ENCODE data around the gene DEDD2. TPM values are rescaled to one million over a fixed set of nuclear protein-coding genes. Genes with fewer than 3 reads are reported as not detected.

Gene DEDD2
- total and polyA plus RNA-seq, 10 donors, result 24.7 to 73.9 (median 47.2) TPM

DNA sequence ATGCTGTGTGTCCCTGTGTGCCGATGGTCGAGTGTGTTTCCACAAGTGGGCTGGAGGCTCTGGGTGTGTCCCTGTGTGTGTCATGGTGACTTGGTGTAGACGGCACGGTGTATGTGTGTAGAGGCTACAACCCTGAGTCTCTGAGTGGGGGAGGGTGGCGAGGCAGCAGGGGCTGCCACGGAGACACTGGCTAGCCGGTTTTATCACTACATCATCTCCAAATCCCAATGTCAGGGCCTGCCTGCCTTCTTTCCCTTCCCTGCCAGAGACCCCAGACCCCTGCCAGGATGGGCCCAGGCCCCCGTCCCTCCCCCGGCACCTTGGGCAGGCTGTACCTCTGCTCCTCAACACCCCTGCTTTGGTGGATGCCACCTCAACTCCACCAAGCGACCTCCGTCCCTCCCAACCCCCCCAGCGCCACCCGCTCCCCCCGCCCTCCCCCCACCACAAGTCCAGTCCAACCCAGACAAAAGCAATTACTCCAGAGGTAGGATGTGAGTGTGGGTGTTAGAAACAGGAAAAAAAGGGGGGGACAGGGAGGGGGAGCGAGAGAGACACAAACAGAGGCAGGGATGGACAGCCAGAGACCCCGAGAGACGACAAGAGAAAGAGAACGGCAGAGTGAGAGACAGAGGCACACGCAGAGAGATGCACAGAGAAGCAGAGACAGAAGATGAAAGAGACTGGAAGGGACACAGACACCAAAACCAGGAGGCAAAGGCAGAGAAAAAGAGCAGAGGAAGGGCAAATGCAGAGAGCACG lies 63.6 kb downstream of the DEDD2 start:
- intact Hi-C loops (cut with DNase I; ENCODE audit: low total_unique reads), result no loop called here
- TF ChIP-seq POLR2AphosphoS5 (IDR thresholded peaks at IDR 0.05) (no peak), POLR2A (IDR thresholded peaks at IDR 0.05) (no peak)
- TF ChIP-seq, protein P1, sequence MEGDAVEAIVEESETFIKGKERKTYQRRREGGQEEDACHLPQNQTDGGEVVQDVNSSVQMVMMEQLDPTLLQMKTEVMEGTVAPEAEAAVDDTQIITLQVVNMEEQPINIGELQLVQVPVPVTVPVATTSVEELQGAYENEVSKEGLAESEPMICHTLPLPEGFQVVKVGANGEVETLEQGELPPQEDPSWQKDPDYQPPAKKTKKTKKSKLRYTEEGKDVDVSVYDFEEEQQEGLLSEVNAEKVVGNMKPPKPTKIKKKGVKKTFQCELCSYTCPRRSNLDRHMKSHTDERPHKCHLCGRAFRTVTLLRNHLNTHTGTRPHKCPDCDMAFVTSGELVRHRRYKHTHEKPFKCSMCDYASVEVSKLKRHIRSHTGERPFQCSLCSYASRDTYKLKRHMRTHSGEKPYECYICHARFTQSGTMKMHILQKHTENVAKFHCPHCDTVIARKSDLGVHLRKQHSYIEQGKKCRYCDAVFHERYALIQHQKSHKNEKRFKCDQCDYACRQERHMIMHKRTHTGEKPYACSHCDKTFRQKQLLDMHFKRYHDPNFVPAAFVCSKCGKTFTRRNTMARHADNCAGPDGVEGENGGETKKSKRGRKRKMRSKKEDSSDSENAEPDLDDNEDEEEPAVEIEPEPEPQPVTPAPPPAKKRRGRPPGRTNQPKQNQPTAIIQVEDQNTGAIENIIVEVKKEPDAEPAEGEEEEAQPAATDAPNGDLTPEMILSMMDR (IDR thresholded peaks at IDR 0.05 in 8 of 11, conservative IDR thresholded peaks at IDR 0.05 in 3 of 11), result no peak
- Histone ChIP-seq H3K4me1 (peaks cover 0 to 23% (median 14%) of the 10 kb centered on the region in 6 donors), H3K9me3 (no peaks in the 10 kb centered on the region), H3K27ac (no peak overlapping the region), H3K36me3 (no peaks in the 10 kb centered on the region), H3K4me3 (no peak overlapping the region), H3K27me3 (replicated peaks in 1 of 7) (peaks cover 0 to 60% (median 6%) of the 10 kb centered on the region in 7 donors)
- whole genome bisulfite sequencing, 5 donors, result 60 to 83% (median 73%) methylated on average over 15 to 20 of the region's 20 CpGs
- DNase-seq, result no peak

DNA sequence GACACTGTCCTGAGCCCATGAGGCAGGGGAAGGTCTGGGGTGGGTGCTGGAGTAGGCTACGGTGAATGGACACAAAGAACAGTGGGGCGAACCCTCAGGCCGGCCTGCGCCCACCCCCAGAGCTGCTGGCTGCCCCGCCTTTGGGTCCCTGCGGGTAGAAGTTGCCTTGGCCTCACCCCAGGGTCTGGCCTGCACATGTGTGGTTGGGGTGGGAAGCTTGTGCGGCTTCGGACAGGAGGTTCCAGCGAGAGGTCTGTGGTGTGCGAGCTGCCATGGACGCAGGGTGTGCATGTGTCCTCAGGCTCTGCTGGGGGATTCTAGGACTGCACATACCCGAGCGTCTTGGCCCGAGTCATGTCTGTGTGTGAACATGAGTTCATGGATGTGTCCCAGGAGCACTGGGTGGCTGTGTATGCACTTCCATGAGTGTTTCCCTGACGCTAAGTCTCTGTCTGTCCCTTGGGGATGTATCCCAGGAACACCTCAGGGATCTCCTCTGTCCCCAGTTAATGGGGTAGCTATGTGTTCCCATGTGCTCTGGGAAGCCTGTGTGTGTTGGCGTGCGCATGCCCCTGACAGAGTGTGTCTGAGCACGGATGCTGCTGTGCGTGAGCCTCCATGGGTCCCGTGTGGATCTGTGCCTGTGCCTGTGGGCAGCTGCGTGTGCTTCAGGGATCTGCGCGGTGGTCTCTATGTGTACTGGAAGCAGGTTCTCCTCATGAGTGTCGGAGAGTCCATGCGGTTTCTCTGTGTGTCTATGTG lies 64.4 kb downstream of the DEDD2 start:
- no peaks in the 10 kb centered on the region for H3K9me3 ChIP-seq
- no peak overlapping the region for H3K27ac ChIP-seq
- H3K27me3 ChIP-seq (replicated peaks in 1 of 7), result peaks cover 0 to 62% (median 6%) of the 10 kb centered on the region in 7 donors
- DNase-seq, result no peak
- H3K4me1 ChIP-seq, result peaks cover 0 to 23% (median 14%) of the 10 kb centered on the region in 6 donors
- no peaks in the 10 kb centered on the region for H3K36me3 ChIP-seq
- intact Hi-C loops (cut with DNase I; ENCODE audit: low total_unique reads), result no loop called here
- no peak overlapping the region for H3K4me3 ChIP-seq
- WGBS, 5 donors, result 88 to 96% (median 92%) methylated on average over 18 to 25 of the region's 25 CpGs
- no peak for TF ChIP-seq POLR2A (IDR thresholded peaks at IDR 0.05)
- no peak for TF ChIP-seq POLR2AphosphoS5 (IDR thresholded peaks at IDR 0.05)
- TF ChIP-seq, protein P1 (IDR thresholded peaks at IDR 0.05 in 8 of 11, conservative IDR thresholded peaks at IDR 0.05 in 3 of 11), result no peak

DNA sequence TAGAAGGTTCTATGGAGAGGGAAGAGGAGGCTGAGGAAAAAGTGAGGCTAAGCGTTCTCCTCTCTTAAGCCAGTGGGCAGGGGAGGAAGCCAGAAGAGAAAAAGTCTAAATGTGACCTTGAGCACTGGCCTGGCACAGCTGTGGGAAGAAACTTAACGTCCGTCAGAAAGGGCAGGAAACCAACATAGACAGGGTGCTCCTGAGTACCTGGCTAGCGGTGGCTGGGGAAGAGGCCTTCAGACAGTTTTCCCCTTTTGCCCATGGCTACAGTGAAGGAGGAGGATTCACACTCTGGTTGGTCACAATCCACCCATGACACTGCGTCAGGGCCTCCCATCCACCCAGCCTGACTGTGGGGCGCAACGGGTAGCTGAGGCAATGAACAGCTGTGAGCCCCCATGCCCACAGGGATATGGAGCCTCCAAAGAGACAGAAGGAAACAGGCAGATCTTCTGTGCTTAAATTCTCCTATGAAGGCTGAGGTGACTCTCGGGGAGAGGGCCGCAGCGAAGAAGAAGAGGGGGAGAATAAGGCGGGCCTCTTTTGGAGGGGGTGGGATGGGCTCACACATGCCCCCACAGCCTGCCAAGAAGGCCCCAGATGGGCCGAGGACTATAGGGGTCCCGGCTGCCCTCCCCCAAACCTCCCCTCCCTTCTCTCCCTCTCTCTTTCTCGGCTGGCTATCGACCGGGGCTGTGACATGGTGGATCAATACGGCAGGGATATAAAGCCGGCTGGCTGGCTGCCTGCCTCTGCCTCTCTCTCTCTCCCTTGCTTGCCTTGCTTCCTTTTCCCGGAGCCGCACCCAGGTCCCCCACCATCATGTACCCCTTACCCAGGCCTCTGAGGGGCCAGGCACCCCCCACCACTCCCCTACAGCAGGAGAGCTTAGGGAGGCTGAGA lies 65.4 kb downstream of the DEDD2 start:
- peaks cover 0 to 62% (median 6%) of the 10 kb centered on the region in 7 donors for H3K27me3 ChIP-seq (replicated peaks in 1 of 7)
- WGBS, 5 donors, result 63 to 82% (median 73%) methylated on average over 19 to 20 of the region's 20 CpGs

More for the DNA sequence above, 65.4 kb downstream of the DEDD2 start:
- DNase-seq, result no peak
- peaks cover 0 to 23% (median 14%) of the 10 kb centered on the region in 6 donors for H3K4me1 ChIP-seq
- H3K27ac ChIP-seq, result no peak overlapping the region
- no peaks in the 10 kb centered on the region for H3K9me3 ChIP-seq
- intact Hi-C loops (cut with DNase I; ENCODE audit: low total_unique reads), result no loop called here
- no peak overlapping the region for H3K4me3 ChIP-seq
- H3K36me3 ChIP-seq, result no peaks in the 10 kb centered on the region
- no peak for TF ChIP-seq POLR2A (IDR thresholded peaks at IDR 0.05)
- TF ChIP-seq, protein P1 (IDR thresholded peaks at IDR 0.05 in 8 of 11, conservative IDR thresholded peaks at IDR 0.05 in 3 of 11), result no peak
- TF ChIP-seq POLR2AphosphoS5 (IDR thresholded peaks at IDR 0.05), result no peak

All from spleen (tissue), 11 donors.